Measurements from ENCODE around the gene VGLL4.
A peak's percentile ranks its signal among the peaks of the same experiment; 100 is the strongest.

Gene VGLL4

DNA sequence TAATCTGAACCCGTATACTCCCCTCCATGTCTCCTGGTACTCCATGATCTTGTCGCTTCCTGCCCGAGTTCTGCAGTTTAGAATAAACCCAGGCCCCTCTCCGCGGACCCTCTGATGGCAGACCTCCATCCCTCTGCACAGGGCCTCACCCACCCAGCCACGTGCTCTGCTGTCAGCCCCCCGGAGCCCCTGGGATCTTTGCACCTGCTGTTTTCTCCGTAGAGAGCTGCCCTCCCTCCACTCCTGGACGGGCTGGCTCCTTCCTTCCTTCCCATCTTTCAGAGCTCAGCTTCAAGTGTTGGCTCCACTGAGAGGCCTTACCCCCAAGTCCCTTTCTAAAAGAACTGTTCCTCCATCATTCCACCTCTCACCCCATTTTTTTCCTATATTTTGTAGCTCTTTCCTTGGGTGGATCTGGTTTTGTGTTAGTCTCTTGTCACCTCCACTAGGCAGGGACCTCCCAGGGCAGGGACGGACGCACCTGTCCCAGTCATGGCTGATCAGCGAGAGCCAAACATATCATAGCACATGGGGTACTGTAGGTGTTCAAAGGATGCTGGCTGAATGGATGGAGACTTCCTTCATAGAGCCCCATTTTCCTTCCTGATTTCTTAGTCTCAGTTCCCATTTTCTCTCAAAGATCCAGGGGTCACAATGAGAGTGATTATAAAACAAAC lies 106.6 kb downstream of the VGLL4 start:
- no peak overlapping the region for H3K4me3 ChIP-seq (replicated peaks in 1 of 2; ENCODE audit: low read depth in 2 of 2, low read length in 2 of 2)
- TF ChIP-seq, protein P1, sequence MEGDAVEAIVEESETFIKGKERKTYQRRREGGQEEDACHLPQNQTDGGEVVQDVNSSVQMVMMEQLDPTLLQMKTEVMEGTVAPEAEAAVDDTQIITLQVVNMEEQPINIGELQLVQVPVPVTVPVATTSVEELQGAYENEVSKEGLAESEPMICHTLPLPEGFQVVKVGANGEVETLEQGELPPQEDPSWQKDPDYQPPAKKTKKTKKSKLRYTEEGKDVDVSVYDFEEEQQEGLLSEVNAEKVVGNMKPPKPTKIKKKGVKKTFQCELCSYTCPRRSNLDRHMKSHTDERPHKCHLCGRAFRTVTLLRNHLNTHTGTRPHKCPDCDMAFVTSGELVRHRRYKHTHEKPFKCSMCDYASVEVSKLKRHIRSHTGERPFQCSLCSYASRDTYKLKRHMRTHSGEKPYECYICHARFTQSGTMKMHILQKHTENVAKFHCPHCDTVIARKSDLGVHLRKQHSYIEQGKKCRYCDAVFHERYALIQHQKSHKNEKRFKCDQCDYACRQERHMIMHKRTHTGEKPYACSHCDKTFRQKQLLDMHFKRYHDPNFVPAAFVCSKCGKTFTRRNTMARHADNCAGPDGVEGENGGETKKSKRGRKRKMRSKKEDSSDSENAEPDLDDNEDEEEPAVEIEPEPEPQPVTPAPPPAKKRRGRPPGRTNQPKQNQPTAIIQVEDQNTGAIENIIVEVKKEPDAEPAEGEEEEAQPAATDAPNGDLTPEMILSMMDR (IDR thresholded peaks at IDR 0.05; ENCODE audit: low read depth, low read length), result no peak
- DNase-seq (ENCODE audit: low read depth in 2 of 2), result no peak

DNA sequence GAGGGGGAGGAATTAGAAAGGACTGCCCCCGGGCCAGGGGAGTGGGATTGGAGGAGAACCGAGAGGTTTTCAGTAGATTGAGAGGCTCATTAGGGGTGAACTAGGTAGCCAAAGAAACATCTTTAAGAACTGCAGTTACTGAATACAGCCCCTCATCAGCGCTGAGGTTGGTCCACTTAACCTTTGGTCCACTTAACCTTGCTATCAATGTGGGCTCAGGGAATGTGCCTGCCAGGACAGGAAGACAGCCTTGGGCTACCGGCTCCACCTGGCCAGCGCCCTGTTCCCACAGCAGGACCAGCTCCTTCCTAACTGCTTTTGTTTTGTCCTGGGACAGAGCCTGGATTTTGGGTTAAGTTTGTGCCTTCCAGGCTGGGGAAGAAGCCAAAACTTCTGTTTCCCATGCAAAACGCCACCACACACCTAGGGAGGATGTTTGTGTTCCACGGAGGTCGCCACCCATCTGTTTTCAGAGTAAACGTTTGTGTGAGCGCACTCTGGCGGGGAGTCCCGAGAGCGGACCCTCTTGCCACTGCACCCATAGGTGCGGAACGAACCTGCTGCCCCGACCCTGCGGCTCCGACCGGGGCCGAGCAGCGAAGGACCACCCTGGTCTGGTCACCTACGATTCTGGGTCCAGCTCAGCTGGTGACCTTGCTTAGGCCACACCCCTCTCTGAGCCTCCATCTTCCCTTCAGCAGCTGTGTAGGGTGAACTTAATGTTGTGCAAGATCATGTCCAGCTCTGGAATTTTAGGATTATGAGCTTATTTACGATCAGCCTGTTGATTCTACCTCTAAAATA lies 107.4 kb downstream of the VGLL4 start:
- DNase-seq (ENCODE audit: low read depth in 2 of 2), result no peak
- TF ChIP-seq, protein P1 (IDR thresholded peaks at IDR 0.05; ENCODE audit: low read depth, low read length), result no peak
- no peak overlapping the region for H3K4me3 ChIP-seq (replicated peaks in 1 of 2; ENCODE audit: low read depth in 2 of 2, low read length in 2 of 2)

DNA sequence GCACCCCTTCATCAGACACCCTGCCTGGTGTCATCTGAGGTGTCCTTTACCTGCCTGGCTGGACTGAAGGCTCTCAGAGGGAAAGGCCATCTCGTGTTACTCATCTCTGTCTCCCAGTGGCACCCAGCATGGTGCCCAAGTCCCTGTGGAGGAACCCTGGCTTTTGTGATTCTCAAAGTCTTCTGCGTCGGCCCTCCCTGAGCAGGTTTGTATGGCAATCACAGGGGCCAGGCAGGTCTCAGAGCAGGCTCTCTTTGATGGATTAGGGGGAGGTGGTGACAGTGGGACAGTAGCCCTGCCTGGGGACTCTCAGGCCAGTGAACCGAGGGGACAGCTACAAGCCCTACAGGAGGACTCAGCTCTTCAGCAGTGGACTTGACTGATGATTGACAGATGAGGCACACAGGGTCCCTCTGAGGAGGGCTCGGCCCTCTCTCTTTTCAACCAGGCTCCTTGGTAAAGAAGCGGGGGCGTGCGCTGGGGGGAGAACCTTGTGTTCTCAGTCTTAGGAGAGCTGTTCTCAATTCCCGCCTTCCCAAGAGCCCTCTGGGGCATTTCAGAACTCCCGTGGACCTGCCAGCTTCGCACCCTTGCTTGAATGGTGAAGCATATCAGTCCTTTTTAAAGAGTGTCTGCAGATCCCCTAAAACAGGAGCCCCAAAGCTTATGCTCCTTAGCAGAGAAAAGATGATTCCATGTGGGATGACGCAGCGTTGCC lies 108.3 kb downstream of the VGLL4 start:
- no peak for DNase-seq (ENCODE audit: low read depth in 2 of 2)
- TF ChIP-seq, protein P1 (IDR thresholded peaks at IDR 0.05; ENCODE audit: low read depth, low read length), result no peak
- H3K4me3 ChIP-seq (replicated peaks in 1 of 2; ENCODE audit: low read depth in 2 of 2, low read length in 2 of 2), result no peak overlapping the region

- H3K4me3 ChIP-seq (replicated peaks in 1 of 2; ENCODE audit: low read depth in 2 of 2, low read length in 2 of 2), result no peak overlapping the region
- DNase-seq (ENCODE audit: low read depth in 2 of 2), result no peak
- TF ChIP-seq, protein P1 (IDR thresholded peaks at IDR 0.05; ENCODE audit: low read depth, low read length), result no peak
Measured at GRCh38 chr3:11534793-11535101, 109.0 kb downstream of the VGLL4 start.

GRCh38 chr3:11534011-11534792 lies 109.5 kb downstream of the VGLL4 start:
- no peak overlapping the region for H3K4me3 ChIP-seq (replicated peaks in 1 of 2; ENCODE audit: low read depth in 2 of 2, low read length in 2 of 2)
- no peak for DNase-seq (ENCODE audit: low read depth in 2 of 2)
- TF ChIP-seq, protein P1 (IDR thresholded peaks at IDR 0.05; ENCODE audit: low read depth, low read length), result no peak

GRCh38 chr3:11532931-11533391 lies 110.8 kb downstream of the VGLL4 start:
- DNase-seq (ENCODE audit: low read depth in 2 of 2), result peak; percentile 64 to 80
- TF ChIP-seq, protein P1 (IDR thresholded peaks at IDR 0.05; ENCODE audit: low read depth, low read length), result no peak
- no peak overlapping the region for H3K4me3 ChIP-seq (replicated peaks in 1 of 2; ENCODE audit: low read depth in 2 of 2, low read length in 2 of 2)

Data from cardiac fibroblast (primary cell).